ENCODE results near the gene AP4S1.

The AP4S1 gene

GRCh38 chr14:31139301-31139847 is 113.9 kb downstream of the AP4S1 start:
- ATAC-seq (replicated peaks; ENCODE audit: extremely low read depth, poor library complexity, severe bottlenecking) (no peak), DNase-seq (ENCODE audit: low spot score in 2 of 2) (no peak)
- Mint-ChIP-seq H3K4me3 (no peak overlapping the region), H3K27ac (ENCODE audit: low read depth) (no peak overlapping the region), H3K9me3 (no peaks in the 10 kb centered on the region), H3K27me3 (no peaks in the 10 kb centered on the region), H3K4me1 (no peaks in the 10 kb centered on the region), H3K36me3 (ENCODE audit: insufficient read depth) (peaks cover 57% of the 10 kb centered on the region)

DNA sequence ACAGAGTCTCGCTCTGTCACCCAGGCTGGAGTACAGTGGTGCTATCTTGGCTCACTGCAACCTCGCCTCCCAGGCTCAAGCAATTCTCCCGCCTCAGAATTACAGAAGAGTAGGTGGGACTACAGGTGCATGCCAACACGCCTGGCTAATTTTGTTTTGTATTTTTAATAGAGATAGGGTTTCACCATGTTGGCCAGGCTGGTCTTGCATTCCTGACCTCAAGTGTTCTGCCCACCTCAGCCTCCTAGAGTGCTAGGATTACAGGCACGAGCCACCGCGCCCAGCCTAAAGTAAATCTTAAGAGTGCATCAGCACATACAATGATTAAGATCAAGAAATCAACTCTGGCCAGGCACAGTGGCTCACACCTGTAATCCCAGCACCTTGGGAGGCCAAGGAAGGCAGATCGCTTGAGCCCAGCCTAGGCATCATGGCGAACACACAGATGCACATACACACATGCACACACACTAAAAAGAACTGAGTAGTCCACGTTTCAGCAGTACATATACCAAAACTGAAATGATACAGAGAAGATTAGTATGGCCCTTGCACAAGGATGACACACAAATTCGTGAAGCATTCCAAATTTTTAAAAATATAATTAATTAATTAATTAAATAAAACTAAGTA is 117.1 kb downstream of the AP4S1 start:
- H3K9me3 Mint-ChIP-seq = no peaks in the 10 kb centered on the region
- no peak overlapping the region for H3K27ac Mint-ChIP-seq (ENCODE audit: low read depth)
- H3K4me1 Mint-ChIP-seq = no peaks in the 10 kb centered on the region
- no peak for ATAC-seq (replicated peaks; ENCODE audit: extremely low read depth, poor library complexity, severe bottlenecking)
- peaks cover 58% of the 10 kb centered on the region for H3K36me3 Mint-ChIP-seq (ENCODE audit: insufficient read depth)
- no peak overlapping the region for H3K4me3 Mint-ChIP-seq
- no peak for DNase-seq (ENCODE audit: low spot score in 2 of 2)
- H3K27me3 Mint-ChIP-seq = no peaks in the 10 kb centered on the region

Measured in central memory CD8-positive, alpha-beta T cell (primary cell).